NCI-H460 (cell line): ENCODE measurements around the gene NMS. TPM values are rescaled to one million over a fixed set of nuclear protein-coding genes. Genes with fewer than 3 reads are reported as not detected.
A peak's percentile ranks its signal among the peaks of the same experiment; 100 is the strongest.
"Not testable (repeated sequence)": the region's sequence is repeated elsewhere in the genome, so short reads cannot be mapped to it uniquely, and the experiment has no call there.

Experiments
- DNase-seq: peaks from one replicate; pipeline ENCODE4 v3.0.0-alpha.2; 2016; ENCODE audit warnings: low read depth; ENCODE audit errors: extremely low read depth
- polyA plus RNA-seq: library from polyadenylated mRNA; depleted of rRNA; stranded (reverse); fragments of >200 nt; gene quantifications from 2 replicates; pipeline ENCODE4 v1.2.3, GENCODE V29; 2014; cell fraction: nucleus; rRNA removed
- total RNA-seq: library from RNA; depleted of rRNA; stranded (reverse); fragments of >200 nt; shearing (Covaris generic); gene quantifications from 2 replicates; pipeline ENCODE4 v1.2.3, GENCODE V29; 2014; rRNA removed

Gene NMS, protein sequence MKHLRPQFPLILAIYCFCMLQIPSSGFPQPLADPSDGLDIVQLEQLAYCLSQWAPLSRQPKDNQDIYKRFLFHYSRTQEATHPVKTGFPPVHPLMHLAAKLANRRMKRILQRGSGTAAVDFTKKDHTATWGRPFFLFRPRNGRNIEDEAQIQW
- total RNA-seq = not detected in 2 replicates
- polyA plus RNA-seq = not detected in 2 replicates

DNA sequence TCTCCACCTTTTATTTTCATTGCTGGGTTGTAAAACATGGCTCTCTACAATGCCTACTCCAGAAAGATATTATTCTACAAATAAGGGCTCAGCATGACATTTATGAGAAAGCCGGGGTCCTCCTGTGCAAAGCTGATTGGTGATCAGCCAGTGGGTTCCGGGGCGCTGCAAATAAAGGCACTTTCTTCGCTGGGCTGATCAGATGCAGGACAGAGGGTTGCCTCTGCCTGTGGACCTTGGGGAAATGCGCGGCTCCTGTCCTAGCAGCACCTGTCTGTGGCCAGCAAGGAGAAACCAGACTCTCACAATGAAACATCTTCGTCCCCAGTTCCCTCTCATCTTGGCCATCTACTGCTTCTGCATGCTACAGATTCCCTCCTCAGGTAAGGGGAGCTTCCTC is at the start of gene NMS:
TSS of gene NMS (plus strand) at position 301 of the 400 bp plus-strand sequence. CDS start at position 308, 7 bp downstream.
- no peak for DNase-seq

DNA sequence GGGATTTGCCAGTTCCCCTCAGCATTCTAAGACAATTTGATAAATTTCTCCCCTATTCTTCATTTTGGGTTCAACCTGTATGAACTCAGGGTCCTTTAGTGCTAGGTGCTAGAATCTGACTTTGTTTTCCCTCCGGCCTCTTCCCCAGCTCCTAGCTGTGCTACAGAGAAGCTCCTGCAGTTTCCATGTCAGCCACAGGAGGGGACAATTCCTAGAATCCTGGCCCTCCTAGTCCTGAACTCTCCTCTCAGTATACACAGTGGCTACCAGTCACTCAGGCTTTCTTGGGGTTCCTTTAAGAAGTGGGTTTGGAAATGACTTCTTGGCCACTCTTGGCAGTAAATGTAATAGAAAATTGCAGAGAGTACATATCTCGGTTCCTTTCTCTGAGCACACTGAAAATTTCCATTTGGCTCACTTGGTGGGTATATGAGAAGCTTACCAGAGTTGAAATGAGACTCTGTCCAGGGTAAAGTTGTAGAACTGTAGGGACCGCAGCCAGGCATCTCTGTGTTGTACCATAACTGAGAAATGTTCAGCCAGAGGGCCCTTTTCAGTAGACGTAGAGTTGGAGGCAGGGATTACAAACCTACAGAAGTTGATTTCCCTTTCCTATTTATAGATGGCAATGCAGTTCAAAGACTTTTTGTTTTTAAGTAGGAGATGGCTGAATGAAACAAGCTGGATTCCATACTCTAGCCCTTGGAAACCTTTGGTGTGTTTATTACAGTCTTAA is 47.8 kb upstream of the NMS start:
- peak; percentile 41 for DNase-seq

DNA sequence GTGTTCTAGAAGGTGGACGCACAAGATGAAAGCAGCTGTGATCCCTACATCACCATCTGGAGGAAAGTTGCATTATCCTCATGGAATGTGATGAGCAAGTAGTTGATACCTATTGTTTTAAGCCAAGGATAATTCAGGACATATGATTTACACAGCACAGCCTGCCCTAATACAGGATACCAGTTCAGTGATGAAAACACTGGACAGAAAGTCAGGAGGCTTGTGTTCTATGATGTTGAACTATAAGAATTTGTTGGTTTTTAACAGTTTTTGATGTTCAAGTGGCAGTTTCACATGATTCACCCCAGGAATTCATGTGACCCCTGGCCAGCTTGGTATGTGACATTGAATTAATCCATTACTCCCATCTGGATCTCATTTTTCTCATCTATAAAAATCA is 46.7 kb upstream of the NMS start:
- DNase-seq = no peak

DNA sequence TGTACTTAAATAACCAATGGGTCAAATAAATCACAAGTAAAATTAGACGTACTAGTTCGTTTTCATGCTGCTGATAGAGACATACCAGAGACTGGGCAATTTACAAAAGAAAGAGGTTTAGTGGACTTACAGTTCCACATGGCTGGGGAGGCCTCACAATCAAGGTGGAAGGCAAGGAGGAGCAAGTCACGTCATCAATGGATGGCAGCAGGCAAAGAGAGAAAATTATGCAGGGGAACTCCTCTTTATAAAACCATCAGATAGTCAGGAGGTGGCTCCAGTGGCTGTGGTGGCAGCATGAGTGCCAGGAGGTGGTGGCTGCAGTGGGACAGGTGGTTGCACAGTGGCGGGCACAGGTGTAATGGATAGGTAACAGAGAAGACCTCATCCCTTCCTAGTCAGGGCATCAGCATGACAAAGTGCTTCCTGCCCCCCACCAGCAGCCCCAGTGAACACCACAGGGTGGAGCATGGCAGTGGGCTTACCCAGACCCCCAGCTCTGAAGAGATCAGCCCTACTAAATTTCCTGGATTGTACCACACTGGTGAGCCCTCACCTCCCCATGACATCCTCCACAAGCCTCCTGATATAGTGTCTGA is 45.9 kb upstream of the NMS start:
- DNase-seq = no peak

DNA sequence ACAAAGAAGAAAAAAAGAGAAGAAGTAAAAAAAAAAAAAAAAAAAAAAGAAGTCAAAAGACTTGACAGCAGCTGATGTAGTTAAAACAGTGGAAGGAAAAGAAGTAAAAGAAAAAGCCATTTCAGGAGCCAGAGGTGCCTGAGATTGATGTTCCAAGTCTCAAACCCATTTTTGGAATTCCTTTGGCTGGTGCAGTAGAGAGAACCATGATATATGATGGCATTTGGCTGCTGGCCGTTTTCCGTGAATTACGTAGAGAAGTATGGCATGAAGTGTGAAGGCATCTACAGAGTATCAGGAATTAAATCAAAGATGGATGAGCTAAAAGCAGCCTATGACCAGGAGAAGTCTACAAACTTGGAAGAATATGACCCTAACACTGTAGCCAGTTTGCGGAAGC is 45.2 kb upstream of the NMS start:
- no peak for DNase-seq

DNA sequence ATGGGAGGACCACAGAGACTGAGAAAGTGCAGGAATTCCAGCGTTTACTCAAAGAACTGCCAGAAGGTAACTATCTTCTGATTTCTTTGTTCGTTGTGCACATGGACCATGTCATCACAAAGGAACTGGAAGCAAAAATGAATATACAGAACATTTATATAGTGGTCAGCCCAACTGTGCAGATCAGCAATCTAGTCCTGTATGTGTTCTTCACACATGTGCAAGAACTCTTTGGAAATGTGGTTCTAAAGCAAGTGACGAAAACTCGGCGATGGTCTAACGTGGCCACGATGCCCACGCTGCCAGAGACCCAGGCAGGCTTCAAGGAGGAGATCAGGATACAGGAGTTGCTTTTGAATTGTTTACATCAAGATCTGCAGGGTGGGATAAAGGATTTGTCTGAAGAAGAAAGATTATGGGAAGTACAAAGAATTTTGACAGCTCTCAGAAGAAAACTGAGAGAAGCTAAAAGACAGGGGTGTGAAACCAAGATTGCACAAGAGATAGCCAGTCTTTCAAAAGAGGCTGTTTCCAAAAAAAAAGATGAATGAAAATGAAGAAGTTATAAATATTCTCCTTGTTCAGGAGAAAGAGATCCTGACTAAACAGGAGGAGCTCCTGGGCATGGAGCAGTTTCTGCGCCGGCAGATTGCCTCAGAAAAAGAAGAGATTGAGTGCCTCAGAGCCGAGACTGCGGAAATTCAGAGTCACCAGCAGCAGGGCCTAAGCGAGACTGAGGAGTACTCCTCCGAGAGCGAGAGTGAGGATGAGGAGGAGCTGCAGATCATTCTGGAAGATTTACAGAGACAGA is 44.5 kb upstream of the NMS start:
- DNase-seq = no peak

DNA sequence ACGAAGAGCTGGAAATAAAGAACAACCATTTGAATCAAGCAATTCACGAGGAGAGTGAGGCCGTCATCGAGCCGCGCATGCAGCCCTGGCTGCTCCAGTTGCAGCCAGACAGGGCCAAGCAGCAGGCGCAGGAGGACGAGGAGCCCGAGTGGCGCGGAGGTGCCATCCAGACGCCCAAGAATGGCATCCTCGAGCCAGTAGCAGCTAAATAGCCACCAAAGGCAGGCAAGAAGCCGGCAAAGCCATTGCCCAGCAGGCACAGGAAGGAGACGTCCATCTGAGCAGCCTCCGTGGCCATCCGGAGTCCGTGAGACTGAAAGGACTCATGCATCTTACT is 43.9 kb upstream of the NMS start:
- DNase-seq = no peak

DNA sequence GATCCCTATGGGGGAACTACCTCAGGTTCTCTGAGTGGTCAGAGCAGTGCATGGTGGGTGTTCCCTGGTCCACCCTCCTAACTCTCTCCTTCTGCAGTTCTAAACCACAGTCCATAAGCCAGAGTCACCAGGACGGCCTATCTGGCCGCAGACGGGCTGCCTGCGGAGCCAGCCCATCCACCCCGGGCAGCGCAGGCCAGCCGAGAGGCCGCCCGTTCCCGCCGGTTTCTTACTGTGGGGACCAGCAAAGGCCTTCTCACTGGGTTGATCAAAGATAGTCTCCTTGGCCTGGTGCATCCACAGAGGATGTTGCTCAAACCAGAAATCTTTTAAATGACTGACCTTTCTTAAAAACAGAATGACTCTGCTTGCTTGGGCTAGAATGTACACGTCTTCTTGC is 43.2 kb upstream of the NMS start:
- no peak for DNase-seq

DNA sequence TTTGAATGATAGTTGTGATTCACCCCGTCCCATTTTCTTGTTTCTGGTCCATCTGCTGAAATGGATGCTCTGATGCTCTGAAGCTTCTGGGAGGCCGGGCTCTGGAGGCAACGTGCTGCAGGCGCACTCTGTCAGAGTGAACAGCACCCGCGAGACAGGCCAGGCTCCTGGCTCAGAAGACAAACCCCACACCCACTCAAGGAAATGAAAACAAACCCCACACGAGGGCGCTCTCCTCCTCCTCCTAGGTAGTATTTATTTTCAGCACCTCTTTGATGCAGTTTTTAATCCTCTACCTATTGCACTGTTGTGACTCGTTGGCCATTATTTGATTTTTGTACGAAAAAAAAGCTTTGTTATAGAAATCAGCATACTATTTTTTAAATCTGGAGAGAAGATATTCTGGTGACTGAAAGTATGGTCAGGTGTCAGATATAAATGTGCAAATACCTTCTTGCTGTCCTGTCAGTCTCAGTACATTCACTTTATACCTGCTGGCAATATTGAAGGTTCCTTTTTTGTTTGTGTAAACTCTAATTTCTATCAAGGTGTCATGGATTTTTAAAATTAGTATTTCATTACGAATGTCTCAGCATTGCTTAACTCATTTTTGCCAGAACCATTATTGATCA is 42.5 kb upstream of the NMS start:
- DNase-seq = peak; percentile 38

DNA sequence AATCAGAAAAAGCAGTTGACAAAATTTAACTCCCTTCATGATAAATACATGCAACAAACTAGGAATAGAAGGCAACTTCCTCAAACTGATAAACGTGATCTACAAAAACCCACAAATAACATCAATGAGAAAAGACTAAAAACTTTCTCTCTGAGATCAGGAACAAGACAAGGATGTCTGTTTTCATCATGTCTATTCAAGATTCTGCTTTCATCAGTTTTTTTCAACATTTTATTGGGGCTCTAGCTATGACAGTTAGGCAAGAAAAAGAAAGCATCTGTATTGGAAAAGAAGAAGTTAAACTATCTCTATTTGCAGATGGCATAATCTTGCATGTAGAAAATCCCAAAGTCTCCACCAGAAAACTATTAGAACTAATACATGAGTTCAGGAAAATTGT is 40.6 kb upstream of the NMS start:
- no peak for DNase-seq

DNA sequence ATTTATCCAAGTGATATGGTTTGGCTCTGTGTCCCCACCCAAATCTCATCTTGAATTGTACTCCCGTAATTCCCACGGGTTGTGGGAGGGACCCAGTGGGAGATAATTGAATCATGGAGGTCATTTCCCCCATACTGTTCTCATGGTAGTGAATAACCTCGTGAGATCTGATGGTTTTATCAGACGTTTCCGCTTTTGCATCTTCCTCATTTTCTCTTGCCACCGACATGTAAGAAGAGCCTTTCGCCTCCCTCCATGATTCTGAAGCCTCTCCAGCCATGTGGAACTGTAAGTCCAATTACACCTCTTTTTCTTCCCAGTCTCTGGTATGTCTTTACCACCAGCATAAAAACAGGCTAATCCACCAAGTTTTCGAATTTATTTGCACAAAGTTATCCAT is 32.5 kb upstream of the NMS start:
- DNase-seq = no peak

DNA sequence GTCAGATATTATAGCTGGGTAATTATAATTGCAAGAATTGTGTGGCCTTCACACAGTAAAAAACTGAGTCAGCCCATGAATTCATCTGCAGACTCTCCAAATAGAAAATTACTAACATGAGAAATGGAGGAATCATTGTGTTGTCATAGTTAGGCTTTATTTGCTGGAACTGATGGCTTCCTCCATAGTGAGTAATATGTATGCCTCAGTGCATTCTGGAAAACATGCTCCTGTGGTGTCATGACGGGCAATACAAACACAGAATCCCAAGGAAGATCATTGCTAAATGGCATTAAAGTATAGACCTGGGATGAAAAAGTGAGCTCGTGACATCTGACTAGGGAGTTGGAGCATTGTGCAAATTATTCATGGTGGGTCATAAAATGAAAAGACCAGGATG is 23.6 kb upstream of the NMS start:
- DNase-seq = no peak

DNA sequence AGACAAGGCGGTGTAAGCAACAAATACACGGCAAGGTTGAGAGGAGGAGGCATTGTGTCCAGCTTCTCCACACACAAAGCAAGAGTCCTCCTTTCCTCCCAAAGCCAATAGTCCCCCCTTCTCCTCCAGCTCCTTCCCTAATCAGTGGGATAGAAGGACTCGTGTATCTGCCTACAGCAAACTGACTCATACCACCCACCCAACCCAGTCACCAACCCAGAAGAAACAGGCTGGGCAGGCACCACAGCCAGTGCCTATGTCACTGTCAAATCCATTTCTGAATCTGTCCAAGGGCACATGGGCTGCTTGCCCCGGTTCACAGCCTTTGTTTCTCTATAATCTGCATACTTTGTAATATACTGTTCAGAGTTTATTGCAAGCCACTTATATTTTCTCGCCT is 19.2 kb upstream of the NMS start:
- no peak for DNase-seq

DNA sequence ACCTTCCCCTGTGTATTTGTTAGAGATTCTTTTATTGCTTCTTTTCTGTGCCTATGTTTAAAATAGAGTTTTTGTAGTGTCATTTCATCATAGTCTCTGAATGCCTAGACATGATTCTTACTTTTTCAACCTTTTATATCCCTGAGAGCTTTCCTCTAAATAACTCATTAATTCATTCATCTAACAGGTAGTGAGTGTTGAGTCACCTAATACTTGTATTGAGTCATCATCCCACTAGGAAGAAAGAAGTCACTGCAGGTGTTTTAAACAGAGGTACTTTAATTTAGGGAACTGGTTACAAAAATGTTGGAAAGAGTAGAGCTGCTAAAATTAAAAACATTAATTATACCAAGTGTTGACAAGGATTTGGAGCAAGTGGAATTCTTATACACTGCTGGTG is 18.5 kb upstream of the NMS start:
- no peak for DNase-seq

DNA sequence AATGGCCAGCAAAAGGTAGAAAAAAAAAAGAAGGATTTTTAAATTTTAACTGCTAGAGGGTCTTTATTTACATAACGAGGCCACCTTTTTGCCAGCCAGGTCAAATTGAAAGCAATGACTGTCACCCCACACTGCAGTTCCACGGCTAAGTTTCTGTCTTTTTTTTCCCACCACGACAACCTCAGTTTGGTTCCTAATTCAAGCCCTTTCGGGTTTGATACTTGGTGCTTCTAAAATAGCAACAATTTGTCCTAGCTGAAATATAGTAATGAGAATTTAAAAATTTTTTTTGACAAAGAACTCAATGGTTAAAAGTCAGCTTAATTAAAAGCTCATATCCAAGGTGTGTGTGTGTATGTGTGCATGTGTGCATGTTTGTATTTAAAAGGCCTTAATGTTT is 16.4 kb upstream of the NMS start:
- no peak for DNase-seq

DNA sequence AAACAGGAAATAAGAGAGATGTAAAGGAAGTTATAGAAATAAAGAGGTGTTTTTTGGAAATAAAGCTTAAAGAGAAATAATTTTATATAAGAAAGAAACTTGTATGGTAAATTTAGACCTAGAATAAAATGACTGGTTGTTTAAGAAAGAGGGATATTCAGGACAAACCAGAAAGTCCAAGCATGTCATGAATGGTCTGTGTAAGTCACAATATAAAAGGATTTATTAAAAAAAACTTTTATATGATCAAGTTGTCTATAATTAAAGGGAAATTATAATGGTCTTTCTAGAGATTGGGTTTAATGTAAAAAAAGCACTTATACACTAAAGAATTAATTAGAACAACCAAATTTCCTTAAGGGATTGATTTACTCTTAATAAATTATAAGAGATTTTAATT is 13.9 kb upstream of the NMS start:
- DNase-seq = not testable (repeated sequence)

DNA sequence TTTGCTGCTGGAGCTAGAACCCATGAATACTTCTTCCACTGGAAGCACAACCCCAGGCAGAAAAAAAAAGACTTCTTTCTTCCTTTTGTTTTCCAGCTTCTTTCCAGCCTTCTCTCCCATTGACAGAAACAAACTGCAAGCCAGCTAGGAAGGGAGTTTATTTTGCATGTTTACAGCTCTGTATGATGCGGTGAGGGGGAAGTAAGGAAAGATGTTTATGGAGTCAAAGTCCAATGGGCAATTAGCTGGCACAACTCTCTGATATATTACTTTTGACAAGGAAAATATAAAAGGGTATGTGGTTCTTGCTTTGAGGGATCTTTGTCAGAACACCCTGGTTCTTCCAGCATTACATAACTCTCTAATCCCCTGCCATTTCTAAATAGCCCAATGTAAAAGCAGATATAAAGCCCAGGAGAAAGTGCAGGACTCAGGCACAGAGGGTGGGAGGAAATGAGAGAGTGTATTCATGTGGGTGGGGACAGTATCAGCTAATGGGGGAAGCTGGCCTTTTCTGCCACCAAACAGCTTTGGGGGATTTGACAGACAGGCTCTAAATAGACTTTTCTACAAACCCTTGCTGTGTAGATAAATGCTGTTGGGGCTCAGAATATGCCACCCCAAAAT is 9.3 kb upstream of the NMS start:
- no peak for DNase-seq

DNA sequence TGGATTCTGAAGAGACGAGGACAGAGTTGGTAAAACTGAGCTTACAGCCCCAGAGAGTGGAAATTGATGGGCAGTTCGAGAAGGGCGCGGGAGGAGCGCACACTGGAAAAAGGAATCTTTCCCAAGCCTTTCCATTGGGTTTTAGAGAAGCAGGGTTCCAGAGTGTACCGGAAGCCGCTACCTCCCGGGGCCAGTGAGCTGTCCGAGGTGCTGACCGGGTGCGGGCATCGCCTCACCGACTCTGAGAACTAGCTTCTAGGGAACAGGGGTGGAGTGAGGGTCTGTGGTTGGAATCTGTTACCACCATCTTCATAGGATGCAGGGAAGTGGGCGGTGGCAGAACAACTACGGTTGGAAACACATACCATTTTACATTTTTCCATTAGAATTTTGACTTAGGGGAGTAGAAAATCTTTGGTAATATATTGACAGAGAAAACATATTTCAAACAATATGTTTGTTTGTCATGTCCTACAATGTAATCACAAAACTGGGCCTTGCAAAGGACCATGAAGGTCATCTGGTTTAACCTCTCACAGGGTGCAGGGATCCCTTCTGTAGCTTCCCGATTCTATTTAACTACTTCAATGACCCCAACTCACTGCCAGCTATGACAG is 724 bp downstream of the NMS start:
- DNase-seq = peak; percentile 27

DNA sequence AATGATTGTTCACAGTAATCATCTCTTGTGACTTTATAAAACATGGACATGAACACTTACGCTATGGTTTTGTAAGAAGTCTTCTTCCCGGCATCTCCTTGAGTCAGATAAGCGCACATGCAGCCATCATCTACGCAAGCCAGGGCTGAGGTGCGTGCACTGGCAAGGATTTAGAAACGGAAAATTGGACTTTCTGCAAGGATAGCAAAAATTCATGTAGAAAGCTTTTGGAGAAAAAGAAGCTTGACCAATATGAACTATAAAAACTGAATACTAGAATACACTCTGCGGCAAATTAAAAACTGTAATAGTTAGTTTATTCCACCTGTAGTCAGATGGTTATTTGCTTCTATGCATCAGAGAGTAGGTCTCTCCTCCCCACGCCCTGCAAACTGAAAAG is 6.3 kb downstream of the NMS start:
- DNase-seq = no peak

DNA sequence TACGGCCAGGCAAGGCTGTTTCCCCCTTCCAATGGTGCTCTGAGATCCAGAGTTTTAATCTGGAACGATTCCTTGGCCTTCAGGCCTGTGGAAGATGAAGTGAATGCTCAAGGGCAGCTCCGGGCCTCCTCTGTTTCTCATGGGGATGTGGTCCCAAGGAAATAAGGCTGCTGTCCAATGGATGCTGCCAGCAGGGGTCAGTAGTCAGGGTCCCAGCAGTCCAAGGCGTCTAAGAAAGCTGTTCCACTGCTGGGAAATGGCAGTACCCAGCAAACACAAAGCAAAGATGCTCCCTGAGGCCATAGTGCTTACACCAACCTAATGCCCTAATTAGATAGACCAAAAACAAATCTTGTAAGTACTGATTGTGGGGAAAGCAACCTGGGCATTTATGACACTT is 12.5 kb downstream of the NMS start:
- no peak for DNase-seq
